ENCODE measurements around the gene COL13A1. TPM values are rescaled to one million over a fixed set of nuclear protein-coding genes. Genes with fewer than 3 reads are reported as not detected.

The COL13A1 gene
- total RNA-seq, 6 donors from 2014 or later: 4.3 to 21.2 (median 10.4) TPM

DNA sequence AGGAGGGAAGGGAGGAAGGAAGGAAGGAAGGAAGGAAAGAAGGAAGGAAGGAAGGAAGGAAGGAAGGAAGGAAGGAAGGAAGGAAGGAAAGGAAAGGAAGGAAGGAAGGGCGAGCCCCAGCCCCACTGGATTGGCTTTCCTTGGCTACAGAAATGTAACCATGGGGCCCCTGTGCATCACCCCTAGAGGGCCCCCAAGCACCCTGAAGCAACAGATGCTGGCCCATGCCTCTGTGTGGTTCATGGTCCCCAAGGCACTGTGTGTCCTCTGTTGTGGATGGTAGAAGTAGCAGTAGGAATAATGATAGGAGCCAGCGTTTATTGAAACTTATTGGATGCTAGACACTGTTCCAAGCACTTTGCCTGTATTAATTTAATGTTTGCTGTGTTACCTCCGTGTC, 134.4 kb downstream of the COL13A1 start:
- H3K36me3 ChIP-seq: no peaks in the 10 kb centered on the region

DNA sequence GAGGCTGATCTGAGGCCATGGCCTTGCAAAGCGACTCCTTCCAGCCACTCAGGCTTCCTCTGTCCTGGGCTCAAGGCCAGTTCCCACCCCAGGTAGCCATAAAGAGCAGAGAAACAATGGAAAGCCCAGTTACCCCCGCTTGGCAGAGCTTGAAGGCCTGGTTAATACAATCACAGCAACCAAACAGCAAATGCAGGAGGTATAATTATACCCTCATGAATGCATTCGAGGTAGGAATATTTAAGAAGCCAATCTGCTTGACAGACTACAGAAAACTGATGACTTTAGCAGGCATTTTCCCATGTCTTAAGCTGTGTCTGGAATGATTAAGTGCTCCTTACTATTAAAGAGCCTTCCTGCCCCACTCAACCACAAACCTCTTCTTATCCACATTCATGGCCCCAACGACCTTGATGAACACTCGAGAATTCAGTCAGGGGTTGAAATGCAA, 136.9 kb downstream of the COL13A1 start:
- TF ChIP-seq EP300 (IDR thresholded peaks at IDR 0.05): no peak
- TF ChIP-seq, protein P1, sequence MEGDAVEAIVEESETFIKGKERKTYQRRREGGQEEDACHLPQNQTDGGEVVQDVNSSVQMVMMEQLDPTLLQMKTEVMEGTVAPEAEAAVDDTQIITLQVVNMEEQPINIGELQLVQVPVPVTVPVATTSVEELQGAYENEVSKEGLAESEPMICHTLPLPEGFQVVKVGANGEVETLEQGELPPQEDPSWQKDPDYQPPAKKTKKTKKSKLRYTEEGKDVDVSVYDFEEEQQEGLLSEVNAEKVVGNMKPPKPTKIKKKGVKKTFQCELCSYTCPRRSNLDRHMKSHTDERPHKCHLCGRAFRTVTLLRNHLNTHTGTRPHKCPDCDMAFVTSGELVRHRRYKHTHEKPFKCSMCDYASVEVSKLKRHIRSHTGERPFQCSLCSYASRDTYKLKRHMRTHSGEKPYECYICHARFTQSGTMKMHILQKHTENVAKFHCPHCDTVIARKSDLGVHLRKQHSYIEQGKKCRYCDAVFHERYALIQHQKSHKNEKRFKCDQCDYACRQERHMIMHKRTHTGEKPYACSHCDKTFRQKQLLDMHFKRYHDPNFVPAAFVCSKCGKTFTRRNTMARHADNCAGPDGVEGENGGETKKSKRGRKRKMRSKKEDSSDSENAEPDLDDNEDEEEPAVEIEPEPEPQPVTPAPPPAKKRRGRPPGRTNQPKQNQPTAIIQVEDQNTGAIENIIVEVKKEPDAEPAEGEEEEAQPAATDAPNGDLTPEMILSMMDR (IDR thresholded peaks at IDR 0.05): no peak
- TF ChIP-seq POLR2A (IDR thresholded peaks at IDR 0.05): no peak
- no peak for TF ChIP-seq POLR2AphosphoS5 (IDR thresholded peaks at IDR 0.05)
- H3K9me3 ChIP-seq: peaks cover 0 to 7% (median 2%) of the 10 kb centered on the region in 4 donors
- no peaks in the 10 kb centered on the region for H3K36me3 ChIP-seq
- WGBS, 2 donors: 41 to 44% methylated on average over 5 of the region's 5 CpGs
- no peak for ATAC-seq (ENCODE audit: low FRiP score in 2 of 2)
- no peak overlapping the region for H3K27ac ChIP-seq
- DNase-seq: no peak
- no peaks in the 10 kb centered on the region for H3K27me3 ChIP-seq
- no peak overlapping the region for H3K4me3 ChIP-seq
- H3K4me1 ChIP-seq: no peaks in the 10 kb centered on the region

More for the DNA sequence above, 134.4 kb downstream of the COL13A1 start:
- TF ChIP-seq POLR2A (IDR thresholded peaks at IDR 0.05) (no peak), POLR2AphosphoS5 (IDR thresholded peaks at IDR 0.05) (no peak), EP300 (IDR thresholded peaks at IDR 0.05) (no peak)
- TF ChIP-seq, protein P1 (IDR thresholded peaks at IDR 0.05): no peak
- ATAC-seq (ENCODE audit: low FRiP score in 2 of 2) (no peak), DNase-seq (no peak)
- Histone ChIP-seq H3K27me3 (no peaks in the 10 kb centered on the region), H3K4me1 (no peaks in the 10 kb centered on the region), H3K4me3 (no peak overlapping the region), H3K9me3 (peaks cover 0 to 5% (median under 1%) of the 10 kb centered on the region in 4 donors), H3K27ac (no peak overlapping the region)
- WGBS, 2 donors: 73 to 82% methylated on average over 3 of the region's 3 CpGs

DNA sequence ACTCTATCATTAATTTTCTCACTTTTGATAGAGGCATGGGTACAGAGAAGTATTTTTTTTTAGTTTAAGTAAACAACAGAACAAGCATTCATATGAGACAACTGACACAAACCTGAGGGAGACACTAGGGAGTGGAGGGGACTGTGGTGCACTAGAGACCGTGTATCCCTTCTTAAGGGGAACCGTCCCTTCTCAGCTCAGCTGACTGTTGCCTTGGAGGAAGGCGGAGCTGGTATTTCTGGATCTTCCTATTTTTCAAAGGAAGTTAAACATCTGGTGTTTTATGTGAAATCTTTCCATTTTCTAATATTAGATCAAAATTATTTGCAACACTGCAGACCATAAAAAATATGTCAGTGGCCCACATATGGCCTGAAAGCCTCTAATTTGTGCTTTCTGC, 137.4 kb downstream of the COL13A1 start:
- 59 to 72% methylated on average over 3 of the region's 3 CpGs for WGBS, 2 donors
- DNase-seq (no peak), ATAC-seq (ENCODE audit: low FRiP score in 2 of 2) (no peak)
- TF ChIP-seq EP300 (IDR thresholded peaks at IDR 0.05): no peak
- TF ChIP-seq, protein P1 (IDR thresholded peaks at IDR 0.05): no peak
- no peak for TF ChIP-seq POLR2AphosphoS5 (IDR thresholded peaks at IDR 0.05)
- TF ChIP-seq POLR2A (IDR thresholded peaks at IDR 0.05): no peak
- no peaks in the 10 kb centered on the region for H3K36me3 ChIP-seq
- no peak overlapping the region for H3K4me3 ChIP-seq
- H3K27ac ChIP-seq: no peak overlapping the region
- no peaks in the 10 kb centered on the region for H3K4me1 ChIP-seq
- peaks cover 0 to 7% (median 2%) of the 10 kb centered on the region in 4 donors for H3K9me3 ChIP-seq
- no peaks in the 10 kb centered on the region for H3K27me3 ChIP-seq

DNA sequence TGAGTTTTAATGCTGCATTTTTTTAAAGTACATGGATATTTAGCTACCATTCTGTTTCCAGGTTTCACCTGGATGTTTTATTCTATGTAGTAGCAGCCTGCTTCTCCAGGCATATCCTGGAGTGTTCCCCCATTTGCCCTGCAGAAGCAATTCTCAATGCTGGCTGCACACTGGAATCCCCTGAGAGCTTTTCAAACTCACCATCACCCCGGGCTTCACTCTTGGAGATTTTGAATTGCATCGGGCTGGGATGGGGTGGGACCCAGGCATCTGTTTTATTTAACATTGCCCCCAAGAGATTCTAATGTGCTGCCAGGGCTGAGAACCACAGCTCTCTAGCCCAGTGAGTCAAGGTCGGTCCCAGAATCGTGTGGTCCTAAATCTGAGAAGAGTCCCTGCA, 137.8 kb downstream of the COL13A1 start:
- ATAC-seq (ENCODE audit: low FRiP score in 2 of 2): no peak
- TF ChIP-seq EP300 (IDR thresholded peaks at IDR 0.05): no peak
- no peak for TF ChIP-seq POLR2A (IDR thresholded peaks at IDR 0.05)
- TF ChIP-seq, protein P1 (IDR thresholded peaks at IDR 0.05): no peak
- no peak for TF ChIP-seq POLR2AphosphoS5 (IDR thresholded peaks at IDR 0.05)
- WGBS, 2 donors: 88% methylated on average over 4 of the region's 4 CpGs
- peaks cover 0 to 7% (median 2%) of the 10 kb centered on the region in 4 donors for H3K9me3 ChIP-seq
- H3K27ac ChIP-seq: no peak overlapping the region
- no peak for DNase-seq
- no peak overlapping the region for H3K4me3 ChIP-seq
- H3K27me3 ChIP-seq: no peaks in the 10 kb centered on the region
- no peaks in the 10 kb centered on the region for H3K36me3 ChIP-seq
- H3K4me1 ChIP-seq: no peaks in the 10 kb centered on the region

DNA sequence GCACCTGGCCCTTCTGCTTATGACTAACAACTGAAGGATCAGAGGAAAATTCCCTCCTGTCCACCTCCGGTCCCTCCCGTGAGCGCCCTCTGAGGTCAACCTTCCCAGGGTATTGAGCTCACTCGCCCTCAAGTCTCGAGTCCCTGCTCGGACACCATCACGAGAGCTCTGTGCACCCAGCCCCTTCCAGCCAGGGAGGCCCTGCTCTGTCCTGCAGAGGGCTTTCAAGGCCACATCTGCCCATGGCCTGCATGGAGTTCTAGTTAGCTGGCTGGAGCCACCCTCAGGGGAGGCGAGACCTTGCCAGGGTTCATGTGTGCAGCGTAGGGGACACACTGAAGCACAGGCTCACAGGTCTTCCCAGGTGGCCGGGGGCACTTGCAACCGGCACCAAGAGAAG, 140.0 kb downstream of the COL13A1 start:
- H3K36me3 ChIP-seq: no peaks in the 10 kb centered on the region
- 85 to 87% methylated on average over 7 to 11 of the region's 11 CpGs for WGBS, 2 donors
- peaks cover 0 to 7% (median 2%) of the 10 kb centered on the region in 4 donors for H3K9me3 ChIP-seq
- no peak overlapping the region for H3K4me3 ChIP-seq
- no peak for ATAC-seq (ENCODE audit: low FRiP score in 2 of 2)
- TF ChIP-seq, protein P1 (IDR thresholded peaks at IDR 0.05): no peak
- TF ChIP-seq EP300 (IDR thresholded peaks at IDR 0.05) (no peak), POLR2A (IDR thresholded peaks at IDR 0.05) (no peak), POLR2AphosphoS5 (IDR thresholded peaks at IDR 0.05) (no peak)
- no peak for DNase-seq
- H3K27ac ChIP-seq: no peak overlapping the region
- H3K4me1 ChIP-seq: no peaks in the 10 kb centered on the region
- H3K27me3 ChIP-seq: no peaks in the 10 kb centered on the region

Data from upper lobe of left lung (tissue), 6 donors.